Osteocyte (in vitro differentiated cells): ENCODE measurements around the gene SENP6. TPM values are rescaled to one million over a fixed set of nuclear protein-coding genes. Genes with fewer than 3 reads are reported as not detected.

ENCODE experiments used
- DNase-seq: peaks from one replicate; pipeline ENCODE4 v3.0.0; 2021; ENCODE audit warnings: mixed read lengths; ENCODE audit not compliant: unreplicated experiment; ENCODE audit errors: extremely low spot score
- H3K27ac Mint-ChIP-seq: one replicate; pipeline ENCODE4 v1.8.0; 2021; ENCODE audit warnings: mild to moderate bottlenecking, mixed read lengths; ENCODE audit not compliant: unreplicated experiment
- H3K27me3 Mint-ChIP-seq: one replicate; pipeline ENCODE4 v1.8.0; 2021; ENCODE audit warnings: mixed read lengths; ENCODE audit not compliant: unreplicated experiment
- H3K36me3 Mint-ChIP-seq: one replicate; pipeline ENCODE4 v1.8.0; 2021; ENCODE audit warnings: mixed read lengths; ENCODE audit not compliant: unreplicated experiment
- H3K4me1 Mint-ChIP-seq: one replicate; pipeline ENCODE4 v1.8.0; 2021; ENCODE audit warnings: mixed read lengths; ENCODE audit not compliant: unreplicated experiment
- H3K4me3 Mint-ChIP-seq: one replicate; pipeline ENCODE4 v1.8.0; 2021; ENCODE audit warnings: mild to moderate bottlenecking, moderate library complexity, mixed read lengths; ENCODE audit not compliant: unreplicated experiment
- H3K9me3 Mint-ChIP-seq: one replicate; pipeline ENCODE4 v1.8.0; 2021; ENCODE audit warnings: mixed read lengths; ENCODE audit not compliant: unreplicated experiment
- total RNA-seq: library from RNA; stranded (reverse); gene quantifications from 2 replicates; pipeline ENCODE4 v1.2.1, GENCODE V29; 2021
- TF ChIP-seq, protein P1 (sequence below): fragments of 200-600 bp; sonication (generic); IDR thresholded peaks from 2 replicates; pipeline ENCODE4 v1.5.0; 2021; ENCODE audit warnings: antibody characterized with exemption, mild to moderate bottlenecking, moderate library complexity

Gene SENP6
- total RNA-seq, 1 donor from 2014 or later: 101 TPM

DNA sequence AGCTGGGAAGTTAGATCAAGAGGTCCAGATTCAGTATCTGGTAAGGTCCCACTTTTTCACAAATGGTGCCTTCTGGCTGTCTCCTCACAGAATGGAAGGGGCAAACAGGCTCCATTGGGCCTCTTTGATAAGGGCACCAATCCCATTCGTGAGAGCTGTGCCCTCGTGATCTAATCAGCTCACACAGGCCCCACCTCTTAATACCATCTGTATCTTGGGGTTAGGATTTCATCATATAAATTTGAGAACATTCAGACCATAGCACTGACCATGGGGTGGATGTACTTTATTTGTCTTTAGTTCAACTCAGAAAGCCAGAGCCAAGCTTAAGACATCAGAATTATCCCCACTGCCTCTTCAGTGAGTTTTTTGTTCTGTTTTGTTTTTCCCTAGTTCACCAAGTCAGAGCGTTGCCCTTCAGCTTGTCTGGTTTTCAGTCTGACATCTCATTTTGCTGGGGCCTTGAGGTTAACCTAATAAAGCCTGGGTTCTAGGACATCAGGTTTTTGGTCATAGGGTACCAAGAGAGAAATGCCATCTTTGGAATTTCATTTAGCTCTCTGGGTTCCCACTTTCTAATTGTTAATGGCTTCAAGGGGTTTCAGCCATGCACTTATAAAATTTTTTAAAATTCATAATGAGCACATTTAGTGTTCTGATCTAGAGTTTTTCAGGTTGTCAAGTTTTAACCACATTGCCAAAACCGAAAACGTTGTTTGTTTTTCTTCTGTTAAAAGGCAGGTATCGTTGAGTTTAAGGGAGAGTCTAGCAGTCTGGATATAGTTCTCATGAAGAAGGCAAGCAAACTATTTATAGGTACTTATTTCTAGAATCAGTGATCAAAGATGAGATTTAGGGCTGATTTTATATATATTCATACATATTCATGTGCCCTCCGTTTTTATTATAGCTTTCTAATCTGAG is 19.0 kb downstream of the SENP6 start:
- DNase-seq: no peak
- Mint-ChIP-seq H3K36me3 (peaks cover 13% of the 10 kb centered on the region), H3K4me3 (no peak overlapping the region), H3K27me3 (no peaks in the 10 kb centered on the region), H3K9me3 (peaks cover 7% of the 10 kb centered on the region), H3K4me1 (peaks cover 44% of the 10 kb centered on the region), H3K27ac (peak overlapping the region; percentile 43)
- TF ChIP-seq, protein P1, sequence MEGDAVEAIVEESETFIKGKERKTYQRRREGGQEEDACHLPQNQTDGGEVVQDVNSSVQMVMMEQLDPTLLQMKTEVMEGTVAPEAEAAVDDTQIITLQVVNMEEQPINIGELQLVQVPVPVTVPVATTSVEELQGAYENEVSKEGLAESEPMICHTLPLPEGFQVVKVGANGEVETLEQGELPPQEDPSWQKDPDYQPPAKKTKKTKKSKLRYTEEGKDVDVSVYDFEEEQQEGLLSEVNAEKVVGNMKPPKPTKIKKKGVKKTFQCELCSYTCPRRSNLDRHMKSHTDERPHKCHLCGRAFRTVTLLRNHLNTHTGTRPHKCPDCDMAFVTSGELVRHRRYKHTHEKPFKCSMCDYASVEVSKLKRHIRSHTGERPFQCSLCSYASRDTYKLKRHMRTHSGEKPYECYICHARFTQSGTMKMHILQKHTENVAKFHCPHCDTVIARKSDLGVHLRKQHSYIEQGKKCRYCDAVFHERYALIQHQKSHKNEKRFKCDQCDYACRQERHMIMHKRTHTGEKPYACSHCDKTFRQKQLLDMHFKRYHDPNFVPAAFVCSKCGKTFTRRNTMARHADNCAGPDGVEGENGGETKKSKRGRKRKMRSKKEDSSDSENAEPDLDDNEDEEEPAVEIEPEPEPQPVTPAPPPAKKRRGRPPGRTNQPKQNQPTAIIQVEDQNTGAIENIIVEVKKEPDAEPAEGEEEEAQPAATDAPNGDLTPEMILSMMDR: no peak

GRCh38 chr6:75621846-75622245 is 20.2 kb downstream of the SENP6 start:
- TF ChIP-seq, protein P1: no peak
- DNase-seq: no peak
- H3K27ac Mint-ChIP-seq: no peak overlapping the region
- peaks cover 7% of the 10 kb centered on the region for H3K9me3 Mint-ChIP-seq
- no peaks in the 10 kb centered on the region for H3K27me3 Mint-ChIP-seq
- no peak overlapping the region for H3K4me3 Mint-ChIP-seq
- H3K36me3 Mint-ChIP-seq: peaks cover 13% of the 10 kb centered on the region
- H3K4me1 Mint-ChIP-seq: peaks cover 40% of the 10 kb centered on the region

- no peaks in the 10 kb centered on the region for H3K27me3 Mint-ChIP-seq
- no peak overlapping the region for H3K4me3 Mint-ChIP-seq
- TF ChIP-seq, protein P1: no peak
- peaks cover 16% of the 10 kb centered on the region for H3K36me3 Mint-ChIP-seq
- H3K4me1 Mint-ChIP-seq: peaks cover 31% of the 10 kb centered on the region
- no peak for DNase-seq
- no peak overlapping the region for H3K27ac Mint-ChIP-seq
- H3K9me3 Mint-ChIP-seq: peaks cover 4% of the 10 kb centered on the region
Observed at GRCh38 chr6:75623491-75623890, 21.8 kb downstream of the SENP6 start.

DNA sequence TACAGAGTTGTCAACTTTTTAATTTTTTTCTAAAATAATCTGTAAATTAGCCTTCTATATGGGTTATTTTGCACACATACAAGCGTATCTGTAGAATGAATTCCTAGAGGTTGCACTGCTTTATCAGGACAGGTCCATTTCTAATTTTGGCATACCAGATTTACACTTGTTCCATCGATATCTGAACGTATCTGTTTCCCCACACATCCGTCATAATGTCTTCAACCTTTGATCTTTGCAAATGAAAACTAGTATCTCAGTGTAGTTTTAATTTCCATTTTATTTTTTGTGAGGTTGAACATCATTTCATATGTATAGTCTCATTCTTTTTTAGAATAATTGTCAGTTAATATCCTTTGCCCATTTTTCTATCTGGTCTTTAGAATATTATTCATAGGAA is 22.7 kb downstream of the SENP6 start:
- TF ChIP-seq, protein P1: no peak
- DNase-seq: no peak
- H3K27ac Mint-ChIP-seq: no peak overlapping the region

GRCh38 chr6:75624988-75625387 is 23.3 kb downstream of the SENP6 start:
- peaks cover 21% of the 10 kb centered on the region for H3K4me1 Mint-ChIP-seq
- peaks cover 16% of the 10 kb centered on the region for H3K36me3 Mint-ChIP-seq
- H3K27ac Mint-ChIP-seq: no peak overlapping the region
- H3K9me3 Mint-ChIP-seq: no peaks in the 10 kb centered on the region
- no peak overlapping the region for H3K4me3 Mint-ChIP-seq
- no peaks in the 10 kb centered on the region for H3K27me3 Mint-ChIP-seq
- TF ChIP-seq, protein P1: no peak
- DNase-seq: no peak

More for the DNA sequence above, 22.7 kb downstream of the SENP6 start:
- Mint-ChIP-seq H3K9me3 (no peaks in the 10 kb centered on the region), H3K36me3 (peaks cover 16% of the 10 kb centered on the region), H3K4me3 (no peak overlapping the region), H3K4me1 (peaks cover 26% of the 10 kb centered on the region), H3K27me3 (no peaks in the 10 kb centered on the region)
